Effector CD4-positive, alpha-beta T cell (primary cell): ENCODE measurements around the gene DCUN1D3.
"Not testable (repeated sequence)": the region's sequence is repeated elsewhere in the genome, so short reads cannot be mapped to it uniquely, and the experiment has no call there.

ENCODE experiments used
- DNase-seq: peaks from one replicate; pipeline ENCODE4 v3.0.0-alpha.2; 2020

The DCUN1D3 gene

DNA sequence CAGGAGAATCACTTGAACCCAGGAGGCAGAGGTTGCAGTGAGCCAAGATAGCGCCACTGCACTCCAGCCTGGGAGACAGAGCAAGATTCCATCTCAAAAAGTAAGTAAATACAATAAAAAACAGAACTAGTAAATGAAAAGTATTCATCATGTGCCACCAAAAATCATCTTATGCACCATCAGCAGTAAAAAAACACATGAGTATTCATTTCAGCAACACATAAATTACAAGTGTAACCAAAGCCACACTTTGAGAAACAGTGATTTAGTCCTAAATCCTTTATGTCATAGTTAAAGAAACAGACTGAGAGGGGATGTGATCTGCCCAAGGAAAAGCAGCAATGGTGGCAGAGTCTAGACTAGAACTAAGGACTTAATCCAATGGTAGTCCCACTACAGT lies 13.0 kb downstream of the DCUN1D3 start:
- no peak for DNase-seq

DNA sequence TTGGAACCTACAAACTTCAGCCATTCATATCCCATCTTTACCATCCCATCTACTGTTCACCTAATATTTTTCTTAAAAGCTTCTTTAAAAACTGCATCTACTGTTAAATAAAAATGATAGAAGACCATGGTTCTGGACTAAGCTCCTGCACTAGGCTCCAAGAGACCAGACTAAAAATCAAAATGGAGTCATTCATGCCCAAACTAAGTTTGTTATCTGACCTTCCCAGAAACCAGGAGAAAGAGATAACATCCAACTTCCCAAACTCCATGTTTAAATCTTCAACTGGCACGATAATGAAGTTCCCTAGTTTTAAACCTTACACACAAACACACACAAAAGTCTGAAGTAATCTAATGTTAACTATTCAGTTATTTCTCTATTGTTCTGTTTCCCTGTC lies 13.8 kb downstream of the DCUN1D3 start:
- DNase-seq: no peak

DNA sequence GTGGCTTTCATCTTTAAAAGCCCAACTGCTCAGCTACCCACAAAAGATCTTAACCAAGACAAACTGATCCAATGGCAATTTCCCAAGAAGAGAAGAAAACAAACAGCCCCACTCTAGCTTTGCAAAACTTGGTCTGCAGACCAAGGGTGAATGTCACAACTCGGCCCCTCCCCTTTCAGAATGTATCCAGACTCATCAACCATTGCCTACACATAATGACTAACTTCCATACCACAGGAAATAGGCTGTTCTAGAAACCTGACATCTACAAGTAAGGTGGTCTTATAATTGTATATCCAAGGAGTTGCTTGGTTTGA lies 16.0 kb downstream of the DCUN1D3 start:
- DNase-seq: no peak

DNA sequence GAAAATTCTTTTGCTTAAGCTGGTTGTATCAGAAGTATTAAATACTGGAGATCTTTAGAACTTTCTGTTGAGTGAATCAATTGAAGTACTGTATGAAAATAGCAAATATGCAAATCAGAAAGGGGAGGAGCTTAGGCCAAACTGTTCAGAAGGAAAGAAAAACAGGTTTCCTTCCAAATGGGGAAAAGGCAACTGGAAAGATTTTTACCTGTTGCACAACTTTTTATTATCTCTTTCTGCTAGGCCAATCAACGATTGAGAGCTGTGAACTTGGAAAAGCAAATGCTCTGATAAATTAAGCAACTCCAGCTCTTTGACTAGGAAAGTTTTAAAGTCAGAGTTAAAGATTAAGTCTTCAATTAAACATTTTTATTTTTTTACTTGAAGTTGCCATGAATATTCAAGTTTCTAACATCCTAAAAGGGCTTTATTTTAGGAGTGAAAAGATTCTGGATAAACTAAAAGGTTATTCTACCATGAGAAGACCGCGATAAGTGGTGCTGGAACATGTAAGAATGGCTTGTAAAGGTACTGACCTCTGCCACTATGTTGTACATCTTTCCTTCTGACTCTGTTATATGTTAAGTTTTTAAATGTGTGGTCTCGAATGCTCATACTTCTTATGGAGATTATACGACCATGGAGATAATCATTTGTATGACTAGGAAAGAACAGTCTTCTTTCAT lies 16.5 kb downstream of the DCUN1D3 start:
- no peak for DNase-seq

DNA sequence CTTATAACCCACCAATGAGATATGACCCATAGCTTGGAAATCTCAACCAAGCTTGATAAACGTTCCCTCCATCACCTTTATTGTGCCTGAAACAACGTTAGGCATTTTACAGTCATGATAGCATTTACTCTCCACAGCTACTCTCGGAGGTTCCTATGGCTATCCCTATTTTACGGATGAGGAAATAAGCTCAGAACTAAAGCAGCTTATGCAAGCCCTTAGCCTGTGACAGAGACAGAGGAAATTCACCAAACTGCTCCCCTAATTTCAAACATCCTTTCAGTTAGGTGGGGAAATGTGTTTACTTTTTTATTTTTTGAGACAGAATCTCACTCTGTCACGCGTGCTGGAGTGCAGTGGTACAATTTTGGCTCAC lies 18.7 kb downstream of the DCUN1D3 start:
- DNase-seq: no peak

DNA sequence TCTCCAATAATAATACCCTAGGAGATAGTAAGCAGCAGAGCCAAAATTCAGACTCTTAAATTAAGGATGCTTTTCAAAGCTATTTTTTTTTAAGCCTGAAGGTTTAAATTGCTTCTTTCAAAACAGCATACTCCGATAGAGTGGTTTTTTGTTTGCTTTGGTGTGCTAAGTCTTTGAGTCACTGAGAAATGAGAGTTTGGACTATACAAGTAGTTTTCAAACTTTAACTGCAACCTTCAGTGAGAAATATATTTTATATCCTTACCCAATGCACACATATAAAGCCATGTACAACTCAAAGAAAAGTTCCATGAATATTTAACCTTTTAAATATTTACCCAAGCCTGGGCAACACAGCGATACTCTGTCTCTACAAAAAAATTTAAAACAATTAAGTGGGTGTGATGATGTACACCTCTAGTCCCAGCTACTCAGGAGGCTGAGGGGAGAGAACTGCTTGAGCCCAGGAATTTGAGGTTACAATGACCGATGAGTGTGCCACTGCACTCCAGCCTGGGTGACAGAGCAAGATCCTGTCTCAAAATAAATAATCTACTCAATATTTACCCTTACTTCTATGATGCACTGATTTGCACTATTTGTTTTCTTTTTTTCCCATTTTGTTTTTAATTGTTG lies 19.2 kb downstream of the DCUN1D3 start:
- no peak for DNase-seq

DNA sequence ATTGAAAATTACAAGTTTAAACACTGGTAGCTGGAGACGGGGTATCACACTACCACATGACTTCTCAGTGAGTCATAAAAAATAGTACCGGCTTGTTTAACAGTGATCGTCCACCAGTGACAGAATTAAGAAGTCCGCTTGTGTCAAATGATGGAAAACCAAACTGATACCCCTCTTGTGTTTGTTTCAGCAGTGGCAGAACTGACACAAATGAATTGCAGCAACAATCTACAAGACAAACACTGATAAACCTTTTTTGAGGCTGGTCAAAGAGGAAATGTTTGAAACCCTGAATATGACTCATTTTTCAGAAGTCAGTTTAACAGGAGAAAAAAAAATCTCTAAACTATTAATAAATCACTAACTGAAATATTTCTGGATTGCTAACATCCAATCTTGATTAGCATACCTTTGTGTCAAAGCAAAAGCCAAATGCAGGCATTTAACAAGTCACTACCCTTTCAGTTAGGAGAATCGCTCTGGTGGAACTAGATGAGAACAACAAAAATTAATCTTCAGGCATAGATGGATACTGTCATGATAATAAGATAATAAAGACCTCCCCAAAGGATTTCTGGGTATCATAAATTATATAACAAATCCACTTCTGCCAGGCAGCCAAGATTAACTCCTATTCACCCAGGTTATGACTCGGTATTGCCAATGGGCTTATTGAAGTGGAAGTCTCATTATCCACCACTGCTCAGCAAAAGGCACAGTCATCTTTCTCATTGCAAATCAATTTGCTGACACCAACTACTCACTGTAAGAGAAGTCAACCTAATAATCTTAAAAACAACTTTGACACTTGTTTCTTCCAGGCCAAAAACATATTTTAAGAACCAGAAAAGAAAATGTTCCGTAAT lies 20.8 kb downstream of the DCUN1D3 start:
- DNase-seq: no peak

DNA sequence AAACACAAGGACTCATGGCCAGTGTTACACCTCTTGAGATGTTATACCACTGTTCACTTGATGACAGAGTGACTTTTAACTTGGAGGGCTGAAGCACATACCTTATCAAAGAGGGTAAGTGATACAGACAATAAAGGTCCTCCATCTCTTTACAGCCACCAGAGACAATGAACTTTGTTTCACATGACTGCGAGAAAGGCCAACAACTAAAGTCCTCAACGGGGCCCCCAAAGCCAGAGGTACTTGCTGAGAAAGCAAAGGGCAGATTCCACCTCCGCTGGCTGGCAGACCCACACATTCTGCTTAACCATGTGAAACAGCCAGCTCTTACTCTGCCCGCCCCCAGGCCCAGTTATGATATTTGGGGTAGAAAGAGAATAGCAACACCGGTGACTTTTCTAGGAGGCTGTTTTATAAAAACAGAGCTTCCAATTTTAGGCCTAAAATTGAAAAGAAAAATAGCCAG lies 21.4 kb downstream of the DCUN1D3 start:
- DNase-seq: no peak

DNA sequence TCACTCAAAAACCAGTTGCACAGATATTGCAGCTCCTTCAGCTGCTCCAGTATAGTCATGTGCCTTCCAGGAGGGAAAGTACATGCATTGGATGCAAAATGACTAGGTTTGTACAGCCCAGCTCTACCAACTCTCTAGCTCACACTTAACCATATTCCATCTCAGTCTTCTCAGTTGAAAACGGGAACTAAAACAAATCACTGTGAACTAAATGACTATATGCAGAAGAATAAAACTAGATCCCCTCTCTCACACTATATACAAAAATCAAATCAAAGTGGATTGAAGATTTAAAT lies 24.9 kb downstream of the DCUN1D3 start:
- DNase-seq: no peak

DNA sequence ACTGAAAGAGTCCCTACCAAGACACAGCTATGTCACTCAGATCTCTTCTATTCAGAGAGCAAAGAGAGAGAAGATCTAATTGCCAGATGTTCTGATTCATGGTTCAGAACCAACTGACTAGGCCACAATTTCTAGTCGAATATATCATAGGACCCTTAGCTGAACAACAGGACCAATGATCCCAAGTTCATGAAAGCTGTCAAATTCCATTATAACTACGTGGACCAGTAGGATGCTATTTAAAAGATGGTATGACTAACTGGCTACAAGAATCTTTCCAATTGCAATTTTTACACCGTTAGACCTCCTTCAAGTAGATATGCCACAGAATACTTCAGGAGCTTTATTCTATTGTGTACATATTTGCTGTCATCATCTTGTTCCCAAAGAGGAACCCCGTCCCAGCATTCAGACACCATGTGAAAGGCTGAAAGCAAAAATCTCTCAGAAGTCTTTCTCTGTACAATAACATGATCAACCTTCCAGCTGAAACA lies 26.0 kb downstream of the DCUN1D3 start:
- no peak for DNase-seq

DNA sequence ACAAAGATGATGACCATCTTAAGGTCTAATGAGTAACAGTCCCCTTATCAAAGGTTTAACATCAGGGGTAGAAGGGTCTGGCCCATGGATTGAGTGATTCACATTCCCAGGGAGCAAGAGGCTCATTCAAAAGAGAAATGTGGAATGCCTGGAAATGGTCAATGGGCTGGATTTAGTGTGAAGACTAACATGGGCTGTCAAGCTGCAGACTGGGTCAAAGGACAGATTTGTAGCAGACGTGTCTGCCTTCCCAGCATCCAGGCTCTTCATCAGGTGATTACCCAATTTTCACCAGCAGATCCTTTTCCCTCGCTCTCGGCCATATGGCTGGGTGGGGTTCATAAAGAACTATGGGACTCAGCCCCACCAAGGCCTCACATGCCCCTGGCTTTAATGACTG lies 26.8 kb downstream of the DCUN1D3 start:
- no peak for DNase-seq

DNA sequence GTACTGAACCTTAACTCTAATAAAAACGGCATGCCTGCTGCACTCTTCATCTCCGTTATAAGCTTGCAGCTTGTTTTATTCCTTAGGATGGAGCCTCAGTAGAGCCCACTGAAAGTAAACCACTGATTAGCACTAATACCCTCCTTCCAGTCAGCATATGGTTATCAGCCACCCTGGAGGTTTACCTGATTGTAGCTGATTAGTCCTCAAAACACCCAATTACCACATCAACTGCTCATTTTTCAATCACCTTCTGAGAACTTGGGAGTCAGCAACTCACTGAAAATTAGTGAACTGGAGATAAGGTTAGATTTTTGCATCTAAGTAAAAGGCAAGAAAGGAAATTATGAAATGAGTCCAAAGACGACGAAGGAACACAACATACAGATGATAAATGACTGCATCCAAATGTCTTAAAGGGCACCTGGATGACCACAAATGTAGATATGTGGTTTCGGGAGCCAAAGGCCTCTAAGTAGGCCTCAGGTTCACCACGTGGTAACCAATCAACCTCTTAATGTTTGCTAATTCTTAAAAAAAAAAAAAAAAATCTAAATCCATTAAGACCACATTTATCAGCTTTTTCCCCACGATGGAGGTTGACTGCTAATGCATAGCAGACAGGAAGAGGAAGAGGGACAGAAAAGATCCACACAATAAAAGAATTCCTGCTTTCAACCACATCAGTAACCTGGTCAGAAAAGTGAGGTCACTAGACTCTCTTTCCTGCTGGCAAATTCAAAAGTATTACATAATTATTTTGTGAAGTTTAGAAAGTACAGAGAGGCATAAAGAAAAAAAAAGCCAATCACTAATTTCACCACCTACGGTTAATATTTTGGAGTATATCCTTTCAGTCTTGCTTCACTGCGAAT lies 28.0 kb downstream of the DCUN1D3 start:
- DNase-seq: no peak

DNA sequence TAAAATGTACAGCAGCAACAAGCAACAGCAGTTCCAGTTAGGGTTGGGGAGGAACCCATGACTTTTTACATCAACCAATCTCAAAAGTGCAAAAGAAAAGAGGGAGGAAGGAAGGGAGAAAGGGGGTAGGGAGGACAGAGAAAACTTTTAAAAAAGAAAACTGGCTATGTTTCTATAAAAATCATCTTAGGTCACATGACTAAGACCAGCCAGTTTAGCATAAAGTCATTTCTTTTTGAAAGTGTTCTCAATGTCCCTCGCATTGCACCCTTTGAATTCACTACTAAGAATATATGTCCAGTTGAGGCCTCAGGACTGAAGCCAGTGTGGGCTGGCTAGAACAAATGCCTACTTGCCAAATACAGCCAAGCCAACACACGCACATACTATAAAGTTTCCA lies 28.9 kb downstream of the DCUN1D3 start:
- DNase-seq: no peak

DNA sequence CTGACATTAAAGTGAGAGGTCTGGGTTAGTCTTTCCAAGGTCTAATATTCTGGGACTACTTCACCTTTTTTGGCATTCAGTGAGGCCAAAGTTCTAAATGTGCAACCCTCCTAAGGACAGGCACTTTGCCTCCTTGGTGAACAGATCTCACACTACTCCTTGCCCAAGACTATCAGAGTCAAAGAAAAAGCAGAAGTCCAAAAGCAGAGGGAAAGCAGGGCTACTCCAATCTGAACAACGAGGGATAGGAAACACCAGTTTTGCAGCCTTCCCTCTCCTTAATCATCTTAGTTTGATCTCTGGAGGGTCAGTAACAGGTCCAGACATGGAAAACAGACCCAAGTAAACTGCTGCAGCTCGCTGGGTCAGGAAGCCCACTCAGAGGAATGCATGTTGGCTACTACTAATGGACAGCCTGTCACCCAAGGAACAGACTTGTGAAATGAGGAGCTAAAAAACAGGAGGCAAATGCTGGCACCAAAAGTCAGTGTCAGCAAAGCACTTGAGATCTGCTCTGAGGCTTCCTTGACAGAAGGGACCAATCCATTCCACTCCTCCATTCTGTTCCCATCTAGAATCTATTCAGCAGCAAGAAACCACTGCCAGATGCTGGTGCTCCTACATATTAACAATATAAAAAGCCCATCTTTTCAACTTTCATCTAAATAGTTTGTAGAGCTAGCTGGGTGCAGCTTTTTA lies 29.9 kb downstream of the DCUN1D3 start:
- no peak for DNase-seq

DNA sequence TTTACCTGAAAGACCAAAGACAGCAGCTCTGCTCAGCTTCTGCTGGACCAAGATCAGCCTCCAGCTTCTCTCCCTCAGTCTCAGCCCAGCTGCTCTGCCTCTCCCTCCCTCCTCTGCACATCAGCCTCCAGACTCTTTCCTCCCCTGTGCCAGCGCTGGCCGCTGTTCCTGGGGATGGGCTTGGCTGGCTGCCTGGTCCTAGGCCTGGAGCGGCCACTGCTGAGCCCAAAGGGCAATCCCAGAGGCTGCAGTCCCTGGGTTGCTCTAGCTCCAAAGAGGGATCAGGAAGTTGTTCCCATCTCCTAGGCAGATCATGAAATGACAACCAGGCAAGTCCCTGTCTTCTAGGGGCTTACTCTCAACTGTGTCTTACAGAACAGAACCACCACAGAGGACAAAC lies 31.3 kb downstream of the DCUN1D3 start:
- no peak for DNase-seq

DNA sequence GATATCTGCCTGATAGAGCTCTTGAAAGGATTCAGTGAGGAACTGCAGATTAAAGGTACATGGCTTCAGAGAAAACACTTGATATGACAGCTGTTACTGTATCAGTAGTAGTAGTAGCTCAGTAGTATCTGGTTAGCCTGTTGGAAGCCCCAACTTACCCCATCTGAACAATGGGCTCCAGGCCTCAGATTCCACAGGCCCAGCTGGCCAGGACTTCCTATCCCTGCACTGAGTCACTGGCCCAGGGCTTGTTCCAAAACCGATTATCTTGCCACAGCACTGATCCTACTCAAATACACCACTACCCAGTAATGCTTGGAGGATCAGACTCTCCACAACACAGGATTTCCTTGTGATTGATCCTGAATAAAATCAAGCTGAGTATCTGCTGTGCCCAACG lies 32.6 kb downstream of the DCUN1D3 start:
- DNase-seq: no peak

DNA sequence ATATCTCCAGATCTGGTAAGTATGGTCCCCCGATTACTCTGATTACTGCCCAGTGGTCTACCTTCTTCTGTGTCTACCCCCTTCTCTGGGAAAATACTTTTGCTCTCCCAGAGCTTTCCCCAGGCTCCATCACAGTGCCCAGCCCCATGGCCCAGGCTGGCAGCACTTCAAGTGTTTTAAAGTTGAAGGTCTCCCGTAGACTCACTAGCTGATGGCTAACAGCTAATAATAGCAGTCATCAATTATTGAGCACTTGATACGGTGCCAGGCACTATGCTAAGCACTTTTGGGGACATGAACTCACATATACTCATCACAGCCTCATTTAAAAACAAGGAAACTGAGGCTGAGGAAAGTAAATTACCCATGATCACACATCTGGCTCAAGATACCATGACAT lies 33.4 kb downstream of the DCUN1D3 start:
- DNase-seq: no peak

DNA sequence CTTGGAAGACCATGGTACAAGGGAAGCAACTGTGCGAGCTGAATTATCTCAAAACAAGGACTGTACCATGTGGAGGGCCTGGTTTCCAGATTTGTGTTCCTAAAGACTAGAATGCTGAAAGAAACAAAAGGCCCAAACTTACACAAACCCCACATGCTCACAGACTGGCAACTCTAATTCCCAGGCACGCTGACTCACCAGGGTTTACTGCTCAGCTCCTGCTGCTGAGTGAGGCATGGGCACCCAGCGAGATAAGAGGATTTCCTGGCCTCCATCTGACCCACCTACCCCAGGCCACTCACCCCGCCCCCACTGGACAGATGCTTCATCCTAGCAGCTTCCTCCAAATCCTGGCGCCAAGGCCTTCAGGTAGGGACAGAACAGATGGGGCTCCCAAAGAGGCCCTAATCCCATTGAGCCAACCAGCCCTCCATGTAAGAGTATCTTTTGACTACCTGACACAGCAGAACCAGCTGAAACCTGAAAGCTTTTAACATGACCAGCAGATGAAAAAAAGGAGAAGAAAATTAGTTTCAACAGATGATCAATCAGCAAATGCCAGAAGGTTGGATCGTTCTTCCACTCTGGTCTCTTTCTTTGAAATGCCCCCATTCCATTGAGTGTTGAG lies 33.9 kb downstream of the DCUN1D3 start:
- DNase-seq: no peak

DNA sequence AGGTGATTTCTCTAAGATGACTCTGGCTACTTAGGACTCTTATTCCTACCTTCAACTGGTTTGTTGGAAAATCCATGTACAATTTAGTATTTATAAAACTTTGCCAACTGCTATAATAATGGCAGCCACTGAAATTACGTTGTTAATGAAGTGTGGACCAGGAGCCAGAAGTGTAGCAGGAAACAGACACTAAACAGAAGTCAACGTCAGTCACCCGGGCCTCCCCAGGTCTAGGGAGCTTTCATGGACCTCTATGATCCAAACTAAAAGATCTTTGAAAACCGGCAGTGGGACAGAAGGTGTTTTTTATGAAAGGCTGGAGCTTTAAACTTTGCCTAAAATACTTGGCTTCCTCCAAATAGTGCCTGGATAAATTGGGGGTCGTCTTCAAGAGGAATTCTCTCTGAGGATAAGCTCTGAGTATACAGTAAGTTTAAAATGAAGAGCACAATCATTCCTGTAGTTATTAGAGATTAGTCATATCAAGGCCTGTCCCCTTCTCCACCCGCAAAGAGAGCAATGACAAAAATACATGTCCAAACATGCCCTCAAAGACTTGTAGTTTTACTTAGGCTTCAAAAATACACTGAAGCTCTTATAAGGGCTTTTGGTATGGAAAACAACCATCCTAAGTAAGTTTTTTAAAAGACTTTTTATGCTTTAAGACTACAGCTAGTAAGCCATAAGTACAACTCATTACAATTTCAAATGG lies 34.6 kb downstream of the DCUN1D3 start:
- DNase-seq: no peak

DNA sequence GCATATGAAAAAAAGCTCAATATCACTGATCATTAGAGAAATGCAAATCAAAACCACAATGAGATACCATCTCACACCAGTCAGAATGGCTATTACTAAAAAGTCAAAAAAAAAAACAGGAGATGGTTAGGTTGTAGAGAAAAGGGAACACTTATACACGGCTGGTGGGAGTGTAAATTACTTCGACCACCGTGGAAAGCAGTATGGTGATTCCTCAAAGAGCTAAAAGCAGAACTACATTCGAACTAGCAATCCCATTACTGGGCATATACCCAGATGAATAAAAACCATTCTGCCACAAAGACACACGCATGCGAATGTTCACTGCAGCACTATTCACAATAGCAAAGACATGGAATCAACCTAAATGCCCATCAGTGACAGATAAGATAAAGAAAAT lies 35.8 kb downstream of the DCUN1D3 start:
- DNase-seq: not testable (repeated sequence)
